Stimulated activated CD4-positive, alpha-beta T cell treated with anti-CD3 and anti-CD28 coated beads, Interleukin-2, amount 100 ng/mL, for 24 hours (primary cell): ENCODE results near the gene PIGBOS1.
"Not testable (repeated sequence)": the region's sequence is repeated elsewhere in the genome, so short reads cannot be mapped to it uniquely, and the experiment has no call there.

Experiments
- DNase-seq, 2 donors: peaks; one replicate each; pipeline ENCODE4 v3.0.0-alpha.2; 2020

PIGBOS1 gene

GRCh38 chr15:55318588-55319494, at the start of gene PIGBOS1, which contains the start of gene PIGB:
TSS of gene PIGBOS1 (minus strand) at chr15:55319123. CDS start at chr15:55317792, 1,331 bp downstream.
TSS of gene PIGB (plus strand) at chr15:55319222. CDS start at chr15:55319251, 29 bp downstream.
- DNase-seq: peak; percentile 76 to 77

- DNase-seq: no peak
These were observed 48.1 kb upstream of the PIGBOS1 start for GRCh38 chr15:55366981-55367380.

GRCh38 chr15:55362641-55363040, 43.7 kb upstream of the PIGBOS1 start:
- no peak for DNase-seq

GRCh38 chr15:55361048-55361447, 42.1 kb upstream of the PIGBOS1 start:
- no peak for DNase-seq

- DNase-seq: no peak
These were observed 41.3 kb upstream of the PIGBOS1 start for GRCh38 chr15:55360256-55360655.

- DNase-seq: no peak
These were observed 39.5 kb upstream of the PIGBOS1 start for GRCh38 chr15:55358471-55358870.

- no peak for DNase-seq
These were observed 38.9 kb upstream of the PIGBOS1 start for GRCh38 chr15:55357774-55358173.

- DNase-seq: no peak
These were observed 38.2 kb upstream of the PIGBOS1 start for GRCh38 chr15:55356985-55357585.

GRCh38 chr15:55353025-55353424, 34.1 kb upstream of the PIGBOS1 start:
- DNase-seq: no peak

- no peak for DNase-seq
These were observed 30.4 kb upstream of the PIGBOS1 start for GRCh38 chr15:55349282-55349681.

- no peak for DNase-seq
These were observed 29.4 kb upstream of the PIGBOS1 start for GRCh38 chr15:55348281-55348778.

GRCh38 chr15:55344206-55344605, 25.3 kb upstream of the PIGBOS1 start:
- no peak for DNase-seq

- no peak for DNase-seq
These were observed 24.2 kb upstream of the PIGBOS1 start for GRCh38 chr15:55343168-55343567.

- DNase-seq: no peak
These were observed 18.2 kb upstream of the PIGBOS1 start for GRCh38 chr15:55337160-55337559.

- no peak for DNase-seq
These were observed 16.1 kb upstream of the PIGBOS1 start for GRCh38 chr15:55334997-55335396.

GRCh38 chr15:55334371-55334770, 15.4 kb upstream of the PIGBOS1 start:
- DNase-seq: no peak

GRCh38 chr15:55327387-55327786, 8.5 kb upstream of the PIGBOS1 start:
- no peak for DNase-seq

- no peak for DNase-seq
These were observed 3.5 kb upstream of the PIGBOS1 start for GRCh38 chr15:55322467-55322866.

- DNase-seq: no peak
These were observed 2.0 kb upstream of the PIGBOS1 start for GRCh38 chr15:55320963-55321362.

GRCh38 chr15:55320238-55320550, 1.3 kb upstream of the PIGBOS1 start:
- DNase-seq: no peak

- DNase-seq: no peak
These were observed 764 bp upstream of the PIGBOS1 start for GRCh38 chr15:55319537-55320237.

- not testable (repeated sequence) for DNase-seq
These were observed 16.1 kb downstream of the PIGBOS1 start for GRCh38 chr15:55302801-55303200.

GRCh38 chr15:55297315-55297714, 21.6 kb downstream of the PIGBOS1 start:
- DNase-seq: no peak
